Liver (tissue), 9 donors: ENCODE measurements around the gene MAST2. TPM values are rescaled to one million over a fixed set of nuclear protein-coding genes. Genes with fewer than 3 reads are reported as not detected.
A peak's percentile ranks its signal among the peaks of the same experiment; 100 is the strongest.

Experiments used
- DNase-seq: peaks from one replicate; pipeline ENCODE4 v3.0.0-alpha.2; 2017; ENCODE audit warnings: low spot score
- H3K27ac ChIP-seq, 2 donors: one replicate each; pipeline ENCODE4 v1.7.0; 2013; ENCODE audit warnings: inconsistent platforms in 2 of 2, low read length in 2 of 2, control low read depth in 1 of 2, low read depth in 1 of 2, mild to moderate bottlenecking in 1 of 2
- H3K27me3 ChIP-seq, 4 donors: one replicate each; pipeline versions ENCODE4 v1.6.1 to v1.7.0; 2013; ENCODE audit warnings: low read length in 3 of 4, inconsistent platforms in 1 of 4, mild to moderate bottlenecking in 1 of 4, moderate library complexity in 1 of 4; ENCODE audit not compliant: control insufficient read depth in 4 of 4, insufficient read depth in 4 of 4
- H3K36me3 ChIP-seq, 4 donors: one replicate each; pipeline versions ENCODE4 v1.6.1 to v1.7.0; 2013; ENCODE audit warnings: low read length in 3 of 4, mild to moderate bottlenecking in 3 of 4, low read depth in 1 of 4, moderate library complexity in 1 of 4; ENCODE audit not compliant: control insufficient read depth in 4 of 4, insufficient read depth in 3 of 4
- H3K4me1 ChIP-seq, 4 donors: one replicate each; pipeline versions ENCODE4 v1.6.1 to v1.7.0; 2013; ENCODE audit warnings: low read length in 3 of 4, mild to moderate bottlenecking in 3 of 4, moderate library complexity in 1 of 4; ENCODE audit not compliant: control insufficient read depth in 4 of 4, insufficient read depth in 4 of 4
- H3K4me3 ChIP-seq, 3 donors: one replicate each; pipeline versions ENCODE4 v1.6.1 to v1.7.0; 2013; ENCODE audit warnings: low read length in 3 of 3, control low read depth in 1 of 3, low read depth in 1 of 3, mild to moderate bottlenecking in 1 of 3
- H3K9ac ChIP-seq, 2 donors: one replicate each; pipeline ENCODE4 v1.7.0; 2013; ENCODE audit warnings: low read length in 2 of 2, mild to moderate bottlenecking in 2 of 2, moderate library complexity in 2 of 2, control low read depth in 1 of 2, low read depth in 1 of 2
- H3K9me3 ChIP-seq, 4 donors: one replicate each; pipeline versions ENCODE4 v1.6.1 to v1.7.0; 2013; ENCODE audit warnings: low read length in 3 of 4; ENCODE audit not compliant: control insufficient read depth in 4 of 4
- CTCF ChIP-seq: fragments of 150-350 bp; IDR thresholded peaks from 2 replicates; pipeline ENCODE4 v1.5.1; 2017; ENCODE audit warnings: improper control_type of control experiment, low read depth, low read length; ENCODE audit not compliant: missing input control
- EGR1 ChIP-seq, 2 donors: IDR thresholded peaks; 2 replicates each; pipeline ENCODE4 v1.6.1; 2016 to 2018; ENCODE audit warnings: antibody characterized with exemption in 2 of 2, low read depth in 2 of 2
- FOXA1 ChIP-seq: IDR thresholded peaks from 2 replicates; pipeline ENCODE4 v1.6.1; 2016; ENCODE audit warnings: antibody characterized with exemption
- FOXA2 ChIP-seq: IDR thresholded peaks from 2 replicates; pipeline ENCODE4 v1.6.1; 2016; ENCODE audit warnings: antibody characterized with exemption
- GABPA ChIP-seq, 2 donors: IDR thresholded peaks in 1 of 2; conservative IDR thresholded peaks in 1 of 2; 2 replicates each; pipeline ENCODE4 v1.6.1; 2016; ENCODE audit warnings: antibody characterized with exemption in 2 of 2, mild to moderate bottlenecking in 1 of 2, moderate library complexity in 1 of 2
- HNF4A ChIP-seq, 2 donors: conservative IDR thresholded peaks; 2 replicates each; pipeline ENCODE4 v1.6.1; 2016; ENCODE audit warnings: antibody characterized with exemption in 2 of 2, mild to moderate bottlenecking in 2 of 2
- HNF4G ChIP-seq: IDR thresholded peaks from 2 replicates; pipeline ENCODE4 v1.6.1; 2016; ENCODE audit warnings: antibody characterized with exemption
- MAX ChIP-seq: IDR thresholded peaks from 2 replicates; pipeline ENCODE4 v1.6.1; 2016; ENCODE audit warnings: antibody characterized with exemption
- NR2F2 ChIP-seq: IDR thresholded peaks from 2 replicates; pipeline ENCODE4 v1.6.1; 2016; ENCODE audit warnings: antibody characterized with exemption
- RAD21 ChIP-seq, 2 donors: IDR thresholded peaks; 2 replicates each; pipeline ENCODE4 v1.6.1; 2016; ENCODE audit warnings: antibody characterized with exemption in 2 of 2, mild to moderate bottlenecking in 2 of 2
- REST ChIP-seq: IDR thresholded peaks from 2 replicates; pipeline ENCODE4 v1.6.1; 2016; ENCODE audit warnings: antibody characterized with exemption, mild to moderate bottlenecking
- RXRA ChIP-seq, 2 donors: IDR thresholded peaks; 2 replicates each; pipeline ENCODE4 v1.6.1; 2017 to 2018; ENCODE audit warnings: antibody characterized with exemption in 2 of 2, mild to moderate bottlenecking in 1 of 2
- SP1 ChIP-seq: IDR thresholded peaks from 2 replicates; pipeline ENCODE4 v1.6.1; 2018; ENCODE audit warnings: antibody characterized with exemption, mild to moderate bottlenecking
- TAF1 ChIP-seq: conservative IDR thresholded peaks from 2 replicates; pipeline ENCODE4 v1.6.1; 2016; ENCODE audit warnings: antibody characterized with exemption, mild to moderate bottlenecking
- YY1 ChIP-seq: IDR thresholded peaks from 2 replicates; pipeline ENCODE4 v1.6.1; 2016; ENCODE audit warnings: antibody characterized with exemption, mild to moderate bottlenecking
- WGBS: extraction: QIAGEN DNeasy Blood & Tissue Kit; methylation state at CpG from one replicate; pipeline ENCODE4 v1.1.7; 2013; 5-methylcytosine and 5-hydroxymethylcytosine counted together
- polyA plus RNA-seq, 2 donors: library from polyadenylated mRNA; stranded (reverse) in 1 of 2; unstranded in 1 of 2; fragments of 200-250 nt in 1 of 2; fragments of >200 nt in 1 of 2; fragmentation: Nextera tagmentation in 1 of 2; extraction: Ambion mirVana in 1 of 2; gene quantifications; one replicate each; pipeline versions ENCODE4 v1.2.1 to v1.2.3, GENCODE V29; 2013 to 2015
- total RNA-seq, 2 donors: library from RNA; depleted of rRNA; stranded (reverse); fragments of >200 nt; gene quantifications; one replicate each; pipeline ENCODE4 v1.2.3, GENCODE V29; 2014
- TF ChIP-seq, protein P1 (sequence below): IDR thresholded peaks from 2 replicates; pipeline ENCODE4 v1.6.1; 2016; ENCODE audit warnings: antibody characterized with exemption
- TF ChIP-seq, protein P2 (sequence below): IDR thresholded peaks from 2 replicates; pipeline ENCODE4 v1.6.1; 2016; ENCODE audit warnings: antibody characterized with exemption
- donor health status: healthy.
- donor health status: healthy.
- donor health status: healthy.
- donor health status: healthy.
- donor health status: healthy.

MAST2 gene
- total and polyA plus RNA-seq, 4 donors = 4.8 to 9.6 (median 5.7) TPM

GRCh38 chr1:46021046-46021996 lies 217.9 kb downstream of the MAST2 start:
- H3K4me3 ChIP-seq = no peak overlapping the region
- no peak for DNase-seq
- 96% methylated on average over 2 of the region's 2 CpGs for WGBS
- no peaks in the 10 kb centered on the region for H3K27me3 ChIP-seq
- H3K9ac ChIP-seq = no peak overlapping the region
- peaks cover 0 to 19% (median 0%) of the 10 kb centered on the region in 4 donors for H3K36me3 ChIP-seq
- no peaks in the 10 kb centered on the region for H3K9me3 ChIP-seq
- peaks cover 0 to 3% (median 0%) of the 10 kb centered on the region in 4 donors for H3K4me1 ChIP-seq
- no peak overlapping the region for H3K27ac ChIP-seq
- TF ChIP-seq MAX (no peak), HNF4A (conservative IDR thresholded peaks at IDR 0.05) (no peak), FOXA2 (no peak), HNF4G (no peak), RAD21 (IDR thresholded peaks at IDR 0.05) (peak; percentile 65 to 68), REST (no peak), GABPA (IDR thresholded peaks at IDR 0.05 in 1 of 2, conservative IDR thresholded peaks at IDR 0.05 in 1 of 2) (no peak), YY1 (no peak)

DNA sequence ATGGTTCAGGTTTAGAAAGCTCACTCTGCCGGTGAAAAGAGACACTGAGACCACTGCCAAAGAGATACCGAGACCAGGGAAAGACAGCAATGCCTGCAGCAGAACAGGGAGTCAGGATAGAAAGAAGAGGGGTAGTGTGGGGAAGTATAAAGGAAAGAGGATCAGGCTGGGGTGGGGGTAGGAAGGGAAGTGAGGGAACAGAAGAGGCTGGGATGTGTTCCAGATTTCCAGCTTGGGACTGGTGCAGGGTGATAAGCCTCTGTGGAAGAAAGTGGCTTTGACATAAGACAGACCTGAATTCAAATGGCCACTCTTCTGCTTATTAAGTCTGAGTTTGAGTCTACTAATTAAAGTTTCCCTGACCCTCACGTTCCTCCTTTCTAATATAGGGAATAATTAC lies 223.1 kb downstream of the MAST2 start:
- 84% methylated on average over 3 of the region's 3 CpGs for WGBS
- TF ChIP-seq, protein P1, sequence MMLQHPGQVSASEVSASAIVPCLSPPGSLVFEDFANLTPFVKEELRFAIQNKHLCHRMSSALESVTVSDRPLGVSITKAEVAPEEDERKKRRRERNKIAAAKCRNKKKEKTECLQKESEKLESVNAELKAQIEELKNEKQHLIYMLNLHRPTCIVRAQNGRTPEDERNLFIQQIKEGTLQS = no peak
- TF ChIP-seq HNF4A (conservative IDR thresholded peaks at IDR 0.05) = no peak
- no peak for TF ChIP-seq HNF4G
- TF ChIP-seq RAD21 (IDR thresholded peaks at IDR 0.05) = no peak
- TF ChIP-seq, protein P2, sequence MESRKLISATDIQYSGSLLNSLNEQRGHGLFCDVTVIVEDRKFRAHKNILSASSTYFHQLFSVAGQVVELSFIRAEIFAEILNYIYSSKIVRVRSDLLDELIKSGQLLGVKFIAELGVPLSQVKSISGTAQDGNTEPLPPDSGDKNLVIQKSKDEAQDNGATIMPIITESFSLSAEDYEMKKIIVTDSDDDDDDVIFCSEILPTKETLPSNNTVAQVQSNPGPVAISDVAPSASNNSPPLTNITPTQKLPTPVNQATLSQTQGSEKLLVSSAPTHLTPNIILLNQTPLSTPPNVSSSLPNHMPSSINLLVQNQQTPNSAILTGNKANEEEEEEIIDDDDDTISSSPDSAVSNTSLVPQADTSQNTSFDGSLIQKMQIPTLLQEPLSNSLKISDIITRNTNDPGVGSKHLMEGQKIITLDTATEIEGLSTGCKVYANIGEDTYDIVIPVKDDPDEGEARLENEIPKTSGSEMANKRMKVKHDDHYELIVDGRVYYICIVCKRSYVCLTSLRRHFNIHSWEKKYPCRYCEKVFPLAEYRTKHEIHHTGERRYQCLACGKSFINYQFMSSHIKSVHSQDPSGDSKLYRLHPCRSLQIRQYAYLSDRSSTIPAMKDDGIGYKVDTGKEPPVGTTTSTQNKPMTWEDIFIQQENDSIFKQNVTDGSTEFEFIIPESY = no peak
- no peak for TF ChIP-seq EGR1 (IDR thresholded peaks at IDR 0.05; ENCODE audit: low read depth in 2 of 2)
- no peak for TF ChIP-seq NR2F2
- no peak for TF ChIP-seq RXRA (IDR thresholded peaks at IDR 0.05)
- no peak for TF ChIP-seq MAX
- TF ChIP-seq SP1 = no peak
- TF ChIP-seq FOXA2 = no peak
- TF ChIP-seq FOXA1 = no peak
- no peak for TF ChIP-seq CTCF
- TF ChIP-seq TAF1 = no peak
- H3K36me3 ChIP-seq = peaks cover 0 to 36% (median 4%) of the 10 kb centered on the region in 4 donors

More for the DNA sequence above, 223.1 kb downstream of the MAST2 start:
- H3K9me3 ChIP-seq = no peaks in the 10 kb centered on the region
- no peak overlapping the region for H3K4me3 ChIP-seq
- DNase-seq = no peak
- H3K4me1 ChIP-seq = no peaks in the 10 kb centered on the region
- H3K9ac ChIP-seq = no peak overlapping the region
- H3K27me3 ChIP-seq = no peaks in the 10 kb centered on the region
- no peak overlapping the region for H3K27ac ChIP-seq
